ENCODE results near the gene HNRNPUL2. TPM values are rescaled to one million over a fixed set of nuclear protein-coding genes. Genes with fewer than 3 reads are reported as not detected.

The HNRNPUL2 gene
- total RNA-seq, 1 experiment from 2014 or later, result 62.9 TPM

GRCh38 chr11:62689421-62690183 is 37.7 kb downstream of the HNRNPUL2 start, which contains the start of gene LRRN4CL:
TSS of gene LRRN4CL (minus strand) at chr11:62689530. CDS start at chr11:62688508, 1,022 bp downstream.
- peaks cover 28% of the 10 kb centered on the region for H3K36me3 Mint-ChIP-seq (ENCODE audit: insufficient read depth, unreplicated experiment)
- intact Hi-C loops (cut with micrococcal nuclease; ENCODE audit: unreplicated experiment), result no loop called here
- H3K4me3 Mint-ChIP-seq (ENCODE audit: unreplicated experiment), result no peak within 1 kb of the TSS
- no peaks in the 10 kb centered on the region for H3K9me3 Mint-ChIP-seq (ENCODE audit: unreplicated experiment)
- peaks cover 2% of the 10 kb centered on the region for H3K36me3 ChIP-seq (ENCODE audit: control insufficient read depth, insufficient read depth, low read length)
- no peak for DNase-seq
- H3K27me3 Mint-ChIP-seq (ENCODE audit: insufficient read depth, unreplicated experiment), result no peaks in the 10 kb centered on the region
- TF ChIP-seq CTCF (IDR thresholded peaks at IDR 0.05; ENCODE audit: insufficient read depth in 1 of 2, low read depth in 1 of 2, low read length in 1 of 2, severe bottlenecking in 1 of 2, unreplicated experiment in 1 of 2), result no peak
- ChIA-PET POLR2A (interaction anchor here (0.5 to 1.0 kb wide), 3 partner anchors 8 to 37 kb away, joined by 3 to 5 read pairs (median 5); partner anchors contain the start of genes C11orf98, CSKMT and HNRNPUL2), CTCF (interaction anchor here (1.5 kb wide), 1 partner anchor 18 kb away, joined by 5 read pairs; the partner anchor contains the start of genes LBHD1 and UQCC3)
- H3K27me3 ChIP-seq (replicated peaks; ENCODE audit: control insufficient read depth, insufficient read depth, low read length), result no peaks in the 10 kb centered on the region
- peaks cover under 1% of the 10 kb centered on the region for H3K4me1 Mint-ChIP-seq (ENCODE audit: low read depth, unreplicated experiment)
- no TSS peak for BruUV-seq (replicated peaks)
- H3K4me3 ChIP-seq (ENCODE audit: low read depth, low read length), result no peak within 1 kb of the TSS
- no peak within 1 kb of the TSS for H3K27ac Mint-ChIP-seq (ENCODE audit: unreplicated experiment)
- no peaks in the 10 kb centered on the region for H3K9me3 ChIP-seq
- H3K4me1 ChIP-seq, result no peaks in the 10 kb centered on the region

DNA sequence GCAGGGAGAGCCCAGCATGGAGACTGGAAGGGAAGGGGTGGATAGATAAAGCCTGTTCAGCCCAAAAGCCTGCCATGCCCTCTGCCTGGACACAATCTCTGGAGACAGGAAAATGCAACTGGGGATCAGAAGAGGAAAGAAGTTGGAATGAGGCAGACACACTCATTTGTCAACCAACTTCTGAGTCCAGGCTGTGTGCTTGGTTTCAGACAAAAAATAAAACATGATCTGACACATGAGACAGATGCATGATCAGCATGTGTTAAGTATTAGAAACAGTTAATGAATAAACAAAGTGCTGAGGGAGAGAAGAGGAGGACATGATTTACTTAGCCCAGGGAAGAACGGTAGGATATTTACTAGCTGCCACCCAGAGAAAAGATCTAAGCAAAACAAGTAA is 38.8 kb downstream of the HNRNPUL2 start:
- no peaks in the 10 kb centered on the region for H3K27me3 Mint-ChIP-seq (ENCODE audit: insufficient read depth, unreplicated experiment)
- no peak overlapping the region for H3K27ac Mint-ChIP-seq (ENCODE audit: unreplicated experiment)
- H3K9me3 Mint-ChIP-seq (ENCODE audit: unreplicated experiment), result no peaks in the 10 kb centered on the region
- intact Hi-C loops (cut with micrococcal nuclease; ENCODE audit: unreplicated experiment), result no loop called here
- CTCF ChIA-PET, result interaction anchor here (0.6 kb wide), 1 partner anchor 92 kb away, joined by 4 read pairs; no protein-coding TSS in a partner anchor
- BruUV-seq (replicated peaks), result no TSS peak
- POLR2A ChIA-PET, result no interaction called here
- H3K4me3 ChIP-seq (ENCODE audit: low read depth, low read length), result no peak overlapping the region
- no peaks in the 10 kb centered on the region for H3K4me1 Mint-ChIP-seq (ENCODE audit: low read depth, unreplicated experiment)
- no peaks in the 10 kb centered on the region for H3K27me3 ChIP-seq (replicated peaks; ENCODE audit: control insufficient read depth, insufficient read depth, low read length)
- TF ChIP-seq CTCF (IDR thresholded peaks at IDR 0.05; ENCODE audit: insufficient read depth in 1 of 2, low read depth in 1 of 2, low read length in 1 of 2, severe bottlenecking in 1 of 2, unreplicated experiment in 1 of 2), result no peak
- H3K9me3 ChIP-seq, result no peaks in the 10 kb centered on the region
- DNase-seq, result no peak
- H3K36me3 Mint-ChIP-seq (ENCODE audit: insufficient read depth, unreplicated experiment), result peaks cover 17% of the 10 kb centered on the region
- peaks cover 2% of the 10 kb centered on the region for H3K36me3 ChIP-seq (ENCODE audit: control insufficient read depth, insufficient read depth, low read length)
- H3K4me3 Mint-ChIP-seq (ENCODE audit: unreplicated experiment), result no peak overlapping the region
- H3K4me1 ChIP-seq, result no peaks in the 10 kb centered on the region

- Histone ChIP-seq H3K36me3 (ENCODE audit: control insufficient read depth, insufficient read depth, low read length) (peaks cover 1% of the 10 kb centered on the region), H3K9me3 (no peaks in the 10 kb centered on the region), H3K4me1 (no peaks in the 10 kb centered on the region), H3K4me3 (ENCODE audit: low read depth, low read length) (no peak overlapping the region), H3K27me3 (replicated peaks; ENCODE audit: control insufficient read depth, insufficient read depth, low read length) (no peaks in the 10 kb centered on the region)
- Mint-ChIP-seq H3K36me3 (ENCODE audit: insufficient read depth, unreplicated experiment) (peaks cover 14% of the 10 kb centered on the region), H3K27ac (ENCODE audit: unreplicated experiment) (no peak overlapping the region), H3K27me3 (ENCODE audit: insufficient read depth, unreplicated experiment) (no peaks in the 10 kb centered on the region), H3K4me1 (ENCODE audit: low read depth, unreplicated experiment) (no peaks in the 10 kb centered on the region), H3K4me3 (ENCODE audit: unreplicated experiment) (no peak overlapping the region), H3K9me3 (ENCODE audit: unreplicated experiment) (no peaks in the 10 kb centered on the region)
- no peak for TF ChIP-seq CTCF (IDR thresholded peaks at IDR 0.05; ENCODE audit: insufficient read depth in 1 of 2, low read depth in 1 of 2, low read length in 1 of 2, severe bottlenecking in 1 of 2, unreplicated experiment in 1 of 2)
- ChIA-PET POLR2A (no interaction called here), CTCF (interaction anchor here (0.9 kb wide), 1 partner anchor 16 kb away, joined by 3 read pairs; the partner anchor contains the start of gene UQCC3)
- intact Hi-C loops (cut with micrococcal nuclease; ENCODE audit: unreplicated experiment), result no loop called here
- no peak for DNase-seq
- no TSS peak for BruUV-seq (replicated peaks)
Observed at GRCh38 chr11:62687508-62688396, 39.5 kb downstream of the HNRNPUL2 start.
